GM21529 (cell line): ENCODE results near the gene AGER.

Experiments
- ATAC-seq: cut with Tn5 transposase; IDR thresholded peaks from one replicate; pipeline ENCODE4 v1.9.1; 2021; ENCODE audit not compliant: unreplicated experiment

Gene AGER

GRCh38 chr6:32173051-32173727, 10.9 kb downstream of the AGER start:
- no peak for ATAC-seq

GRCh38 chr6:32171234-32171633, 12.8 kb downstream of the AGER start:
- ATAC-seq: no peak

- ATAC-seq: no peak
These were observed 13.8 kb downstream of the AGER start for GRCh38 chr6:32170294-32170693.

GRCh38 chr6:32168807-32169591, 15.1 kb downstream of the AGER start:
- ATAC-seq: no peak

GRCh38 chr6:32168350-32168749, 15.7 kb downstream of the AGER start:
- no peak for ATAC-seq

- no peak for ATAC-seq
These were observed 16.2 kb downstream of the AGER start for GRCh38 chr6:32167761-32168262.

- no peak for ATAC-seq
These were observed 16.8 kb downstream of the AGER start for GRCh38 chr6:32167154-32167760.

- no peak for ATAC-seq
These were observed 17.5 kb downstream of the AGER start for GRCh38 chr6:32166411-32167061.

GRCh38 chr6:32164295-32164694, 19.8 kb downstream of the AGER start, which contains the start of gene EGFL8:
EGFL8 (plus strand) TSS chr6:32164595; CDS start chr6:32166166, 1,571 bp downstream.
- no peak for ATAC-seq

- ATAC-seq: no peak
These were observed 20.3 kb downstream of the AGER start for GRCh38 chr6:32163559-32164258.

- no peak for ATAC-seq
These were observed 26.0 kb downstream of the AGER start for GRCh38 chr6:32158052-32158451.

- no peak for ATAC-seq
These were observed 27.2 kb downstream of the AGER start for GRCh38 chr6:32156891-32157290.

GRCh38 chr6:32154514-32155161, 29.4 kb downstream of the AGER start:
- peak; percentile 75 for ATAC-seq

- ATAC-seq: peak; percentile 41
These were observed 30.2 kb downstream of the AGER start, which contains the start of gene PPT2 for GRCh38 chr6:32153564-32154513. PPT2 (plus strand) TSS chr6:32154141; CDS start chr6:32154595, 454 bp downstream.

- no peak for ATAC-seq
These were observed 31.1 kb downstream of the AGER start for GRCh38 chr6:32152769-32153563.

- no peak for ATAC-seq
These were observed 31.9 kb downstream of the AGER start, which contains the start of gene PRRT1 for GRCh38 chr6:32151863-32152768. PRRT1 (minus strand) TSS chr6:32151939; CDS start chr6:32151827, 112 bp downstream.
